Activated CD4-positive, alpha-beta T cell treated with anti-CD3 and anti-CD28 coated beads, Interleukin-2, Interleukin-4, amounts not matched to agents 100 ng/mL and 50 ng/mL, durations not matched to agents 16 hours and 8 hours (primary cell): ENCODE results near the gene SPTLC1.
A peak's percentile ranks its signal among the peaks of the same experiment; 100 is the strongest.

Experiments used
- DNase-seq: peaks from one replicate; pipeline ENCODE4 v3.0.0-alpha.2; 2020; ENCODE audit warnings: low spot score

SPTLC1 gene

GRCh38 chr9:92094655-92095054 is 20.6 kb downstream of the SPTLC1 start:
- DNase-seq, result peak; percentile 68

GRCh38 chr9:92077888-92078287 is 37.3 kb downstream of the SPTLC1 start:
- DNase-seq, result no peak

- no peak for DNase-seq
Measured at GRCh38 chr9:92071634-92072033, 43.6 kb downstream of the SPTLC1 start.

DNA sequence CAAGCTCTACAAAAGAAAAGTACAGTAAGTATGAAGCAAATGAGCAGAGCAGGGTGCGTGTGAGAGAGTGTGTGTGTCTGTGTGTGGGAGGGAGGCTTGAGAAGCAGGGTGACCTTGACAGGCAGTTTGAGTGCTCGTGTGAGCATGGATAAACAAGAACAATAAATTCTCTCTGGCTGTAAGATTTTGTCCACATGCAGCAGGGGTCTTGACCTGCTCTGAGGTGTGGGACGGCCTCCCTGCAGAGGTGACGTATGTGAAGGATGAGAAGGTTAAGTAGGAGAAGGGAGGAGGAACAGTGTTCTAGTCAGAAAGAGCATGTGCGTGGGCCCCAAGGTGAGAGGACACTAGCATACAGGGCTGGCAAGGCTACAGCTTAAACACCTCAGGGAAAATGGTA is 49.0 kb downstream of the SPTLC1 start:
- DNase-seq, result no peak

DNA sequence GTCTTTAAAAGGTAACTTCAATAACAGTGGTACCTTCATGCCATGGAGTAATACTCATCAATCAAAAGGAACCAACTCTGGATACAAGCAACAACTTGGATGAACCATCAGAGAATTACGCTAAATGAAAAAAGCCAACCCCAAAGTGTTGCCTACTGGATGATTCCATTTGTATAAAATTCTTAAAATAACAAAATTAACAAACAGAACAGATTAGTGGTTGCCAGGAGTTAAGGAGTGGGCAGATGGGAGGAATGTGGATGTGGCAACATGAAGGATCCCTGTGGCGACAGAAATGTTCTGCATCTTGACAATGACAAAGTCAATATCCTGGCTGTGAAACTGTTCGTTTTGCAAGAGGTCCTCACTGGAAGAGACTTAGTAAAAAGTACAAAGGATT is 50.5 kb downstream of the SPTLC1 start:
- DNase-seq, result no peak

DNA sequence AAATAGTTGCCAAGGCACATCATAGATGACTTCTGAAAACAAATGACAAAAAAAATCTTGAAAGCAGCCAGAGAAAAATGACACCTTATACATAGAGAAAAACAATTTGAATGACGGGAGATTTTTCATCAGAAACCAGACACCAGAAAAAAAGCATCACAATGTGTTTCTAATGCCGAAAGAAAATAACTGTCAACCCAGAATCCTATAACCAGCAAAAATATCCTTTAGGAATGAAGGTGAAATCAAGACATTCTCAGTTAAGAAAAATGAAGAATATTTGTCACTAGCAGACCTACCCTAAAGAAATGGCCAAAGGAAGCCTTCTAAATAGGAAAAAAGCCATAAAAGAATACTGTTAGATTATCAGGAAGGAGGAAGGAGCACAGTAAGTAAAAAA is 54.0 kb downstream of the SPTLC1 start:
- no peak for DNase-seq

DNA sequence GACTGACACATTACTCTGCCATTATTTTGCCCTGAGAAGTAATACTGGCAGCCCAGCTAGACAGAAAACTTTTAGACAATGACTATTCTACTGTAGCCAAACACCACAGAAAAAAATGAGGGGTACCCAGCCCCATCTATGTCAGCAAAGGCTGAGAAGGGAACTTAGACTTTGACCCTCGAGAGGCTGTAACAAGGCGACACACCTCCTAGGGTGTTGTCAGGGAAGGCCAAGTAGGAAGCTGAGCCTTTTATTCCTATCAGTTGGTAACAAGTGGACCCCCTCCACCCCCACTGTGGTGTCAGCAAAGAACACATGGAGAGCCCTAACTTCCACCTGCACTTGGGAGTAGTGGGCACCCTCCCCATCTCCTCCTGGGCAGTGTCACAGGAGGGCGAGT is 55.6 kb downstream of the SPTLC1 start:
- DNase-seq, result no peak

GRCh38 chr9:92058723-92059444 is 56.3 kb downstream of the SPTLC1 start:
- no peak for DNase-seq

GRCh38 chr9:92058026-92058425 is 57.2 kb downstream of the SPTLC1 start:
- DNase-seq, result no peak

DNA sequence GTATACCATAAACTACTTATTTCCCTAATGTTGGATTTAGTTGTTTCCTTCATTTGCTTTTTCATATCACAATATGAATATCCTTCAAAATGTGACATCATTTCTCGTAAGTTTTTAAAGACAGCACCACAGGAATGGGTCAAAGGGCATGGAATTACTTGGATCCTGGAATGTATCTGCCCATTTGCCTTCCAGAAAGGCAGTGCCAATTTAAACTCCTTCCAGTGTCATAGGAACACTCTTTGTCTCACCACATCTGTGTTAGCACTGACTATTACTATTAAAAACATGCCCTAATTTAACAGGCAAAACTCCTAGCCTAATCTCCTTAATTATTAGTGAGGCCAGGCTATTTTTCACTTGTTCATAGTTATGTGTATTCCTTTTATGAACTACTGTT is 58.0 kb downstream of the SPTLC1 start:
- DNase-seq, result no peak

DNA sequence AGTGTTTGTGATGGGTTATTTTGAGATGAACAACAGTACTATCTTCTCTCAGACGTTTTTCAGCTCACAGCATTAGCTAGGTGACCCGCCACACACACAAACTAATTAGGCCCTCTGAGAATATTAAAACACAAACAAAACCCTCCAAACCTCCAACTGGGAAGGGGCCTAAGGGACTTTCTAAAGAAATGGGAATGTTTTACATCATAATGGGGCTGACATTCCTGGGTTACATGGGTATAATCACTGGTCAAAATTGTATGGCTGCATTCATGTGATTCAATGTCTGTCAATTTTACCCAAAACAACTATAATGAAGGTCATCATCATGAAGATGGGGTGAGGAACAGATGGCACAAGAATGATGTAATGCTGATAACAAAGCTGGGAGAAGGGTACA is 59.6 kb downstream of the SPTLC1 start:
- no peak for DNase-seq

DNA sequence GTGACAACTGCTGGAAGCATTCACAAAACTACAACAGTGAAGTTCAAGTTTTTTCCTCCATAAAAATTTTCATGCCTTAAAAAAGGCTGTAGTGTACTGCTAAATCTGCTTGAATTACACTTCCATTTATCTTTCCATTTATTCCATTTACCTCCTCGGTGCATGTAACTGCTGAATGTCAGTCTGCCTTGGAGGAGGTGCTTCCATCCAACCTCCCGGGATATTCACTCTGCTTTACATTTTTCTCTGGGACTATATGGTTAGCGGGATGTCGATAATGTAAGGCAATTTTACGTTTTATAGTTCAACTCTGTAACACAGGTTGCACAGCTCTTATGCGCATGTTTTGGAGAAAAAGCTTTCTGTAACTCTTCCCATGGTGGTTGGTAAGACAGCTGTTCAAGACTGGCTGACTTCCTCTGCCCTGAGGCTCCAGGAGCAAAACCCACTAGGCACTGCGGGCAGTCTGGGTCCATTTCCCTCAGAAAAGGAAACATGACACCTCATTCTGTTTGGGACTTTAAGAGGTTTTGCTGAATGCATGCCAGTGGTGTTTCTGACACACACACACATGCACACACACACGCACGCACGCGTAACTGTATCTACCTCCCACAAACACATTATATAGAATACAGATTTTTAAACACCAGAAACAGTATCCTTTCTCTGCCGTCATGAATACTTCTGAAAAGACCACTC is 66.1 kb downstream of the SPTLC1 start:
- DNase-seq, result no peak

GRCh38 chr9:92047500-92047899 is 67.7 kb downstream of the SPTLC1 start:
- DNase-seq, result no peak

DNA sequence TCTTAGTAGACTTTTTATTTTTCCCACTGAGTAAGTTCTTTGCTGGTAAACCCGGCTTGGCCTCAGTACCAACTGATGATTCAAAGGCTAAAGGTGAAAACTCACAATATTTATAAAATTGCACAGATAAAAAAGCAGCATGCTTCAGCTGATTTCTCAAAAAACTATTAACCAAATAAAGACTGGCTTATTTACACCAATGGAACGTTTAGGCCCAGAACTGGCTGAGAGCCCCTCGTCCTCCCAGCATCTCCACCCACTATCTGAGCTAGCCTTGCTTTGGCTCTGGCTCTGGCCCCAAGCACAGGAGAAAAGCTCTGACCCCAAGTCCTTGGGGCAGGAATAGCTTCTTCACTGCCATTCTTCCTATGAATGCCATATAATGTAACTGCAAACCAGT is 68.5 kb downstream of the SPTLC1 start:
- no peak for DNase-seq

DNA sequence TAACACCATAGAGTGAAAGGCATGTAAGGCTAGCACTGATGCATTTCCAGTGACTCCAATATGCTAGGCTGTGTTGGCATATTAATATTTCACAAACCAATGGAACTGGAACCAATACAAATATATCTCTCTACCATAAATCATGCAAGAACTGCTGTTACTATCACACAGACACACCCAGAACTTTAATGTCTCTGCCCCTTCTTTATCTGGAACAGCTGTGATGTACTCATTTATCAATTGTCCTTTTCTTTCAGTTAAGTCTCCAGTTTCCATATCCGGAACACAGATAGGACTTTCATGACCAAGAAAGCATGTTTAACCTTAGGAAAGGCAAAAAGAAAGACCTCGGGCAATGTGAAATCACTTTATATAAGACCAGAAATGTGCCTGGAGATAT is 70.3 kb downstream of the SPTLC1 start:
- DNase-seq, result no peak

GRCh38 chr9:92043002-92043401 is 72.2 kb downstream of the SPTLC1 start:
- DNase-seq, result no peak

- DNase-seq, result no peak
Measured at GRCh38 chr9:92042260-92042659, 73.0 kb downstream of the SPTLC1 start.

DNA sequence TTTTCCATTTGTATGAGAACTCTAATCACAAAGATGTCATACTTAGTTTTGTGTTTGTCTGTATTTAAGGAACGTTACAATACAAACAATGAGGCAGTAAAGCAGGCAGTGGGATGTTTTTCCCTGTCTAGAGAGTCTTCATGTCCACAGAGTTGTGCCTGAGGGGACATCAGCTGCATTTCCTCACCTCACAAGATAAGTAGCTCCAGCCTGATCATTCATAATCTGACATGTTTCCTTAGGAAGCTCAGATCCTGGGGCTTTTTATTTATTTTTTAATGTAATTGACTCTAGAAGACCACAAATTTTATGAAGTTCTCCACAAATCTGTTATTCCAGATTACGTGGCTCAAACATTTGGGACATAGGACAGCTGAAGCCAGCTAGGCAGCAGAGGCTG is 78.5 kb downstream of the SPTLC1 start:
- no peak for DNase-seq

DNA sequence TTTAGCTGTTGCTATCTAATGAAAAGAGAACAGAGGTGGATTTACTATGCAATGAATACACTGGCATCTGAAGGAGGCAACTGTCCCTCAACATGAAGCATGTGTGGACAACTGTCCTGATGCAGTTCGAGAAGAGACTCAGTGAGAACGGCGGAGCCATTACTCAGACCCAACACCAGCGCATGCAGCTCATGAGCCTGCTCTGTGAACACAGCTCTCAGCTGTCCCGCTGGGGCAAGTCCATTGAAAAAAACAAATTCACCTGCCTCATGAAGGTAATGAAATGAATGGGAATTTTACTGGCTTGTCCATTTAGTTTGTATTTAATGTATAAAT is 78.8 kb downstream of the SPTLC1 start:
- no peak for DNase-seq

DNA sequence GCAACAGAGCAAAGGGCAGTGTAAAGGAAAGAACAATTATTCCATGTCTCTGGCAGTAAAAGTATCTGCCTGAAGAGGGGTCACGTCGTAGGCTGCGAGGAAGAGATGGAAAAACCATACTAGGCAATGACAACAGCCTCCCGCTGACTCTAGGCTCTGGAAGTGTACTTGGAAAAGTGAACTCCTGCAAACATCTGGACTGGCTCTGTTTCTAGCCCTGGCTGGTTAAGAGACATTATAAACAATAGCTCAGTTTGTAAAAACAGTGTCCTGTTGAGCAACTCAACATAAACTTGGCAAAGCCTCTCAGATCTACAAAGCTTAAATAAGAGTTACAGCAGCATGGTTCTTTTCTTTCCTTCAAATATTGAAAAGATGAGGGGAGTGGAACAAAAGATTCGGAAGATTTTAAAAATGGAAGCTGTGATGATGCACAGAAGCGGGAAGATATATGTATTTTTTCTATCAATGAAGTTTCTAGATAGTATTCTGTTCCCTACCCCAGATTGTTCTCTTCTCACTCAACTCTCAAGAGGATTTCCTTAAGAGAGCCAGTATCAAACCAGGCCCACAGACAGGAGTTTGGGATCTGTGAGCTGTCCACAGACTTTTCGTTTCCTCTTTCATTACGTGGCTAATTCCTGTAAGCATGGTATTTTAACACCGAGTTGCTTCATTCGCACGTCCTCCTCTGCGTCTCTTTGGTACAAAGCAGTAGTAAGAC is 79.4 kb downstream of the SPTLC1 start:
- DNase-seq, result no peak

- DNase-seq, result no peak
Measured at GRCh38 chr9:92035146-92035545, 80.1 kb downstream of the SPTLC1 start.

- no peak for DNase-seq
Measured at GRCh38 chr9:92033991-92034390, 81.2 kb downstream of the SPTLC1 start.

GRCh38 chr9:92033307-92033706 is 81.9 kb downstream of the SPTLC1 start:
- DNase-seq, result no peak
